Chondrocyte (in vitro differentiated cells): ENCODE data around the gene SH3RF2. TPM values are rescaled to one million over a fixed set of nuclear protein-coding genes. Genes with fewer than 3 reads are reported as not detected.

Experiments
- DNase-seq: peaks from one replicate; pipeline ENCODE4 v3.0.0; 2021; ENCODE audit warnings: mixed read lengths, low spot score
- H3K27ac Mint-ChIP-seq: one replicate; pipeline ENCODE4 v1.8.0; 2021; ENCODE audit warnings: mild to moderate bottlenecking, moderate library complexity, mixed read lengths; ENCODE audit not compliant: unreplicated experiment
- H3K27me3 Mint-ChIP-seq: 2 replicates; pipeline ENCODE4 v1.8.0; 2021; ENCODE audit warnings: low read depth, mixed read lengths
- H3K36me3 Mint-ChIP-seq: 2 replicates; pipeline ENCODE4 v1.8.0; 2021; ENCODE audit warnings: low read depth, mixed read lengths
- H3K4me1 Mint-ChIP-seq: 2 replicates; pipeline ENCODE4 v1.8.0; 2021; ENCODE audit warnings: low read depth, mild to moderate bottlenecking, mixed read lengths
- H3K4me3 Mint-ChIP-seq: one replicate; pipeline ENCODE4 v1.8.0; 2021; ENCODE audit warnings: mild to moderate bottlenecking, moderate library complexity, mixed read lengths; ENCODE audit not compliant: unreplicated experiment
- H3K9me3 Mint-ChIP-seq: 2 replicates; pipeline ENCODE4 v1.8.0; 2021; ENCODE audit warnings: low read depth, mixed read lengths
- CTCF ChIP-seq: fragments of 200-600 bp; sonication (generic); IDR thresholded peaks from 2 replicates; pipeline ENCODE4 v1.5.0; 2021; ENCODE audit warnings: antibody characterized with exemption, mild to moderate bottlenecking, moderate library complexity
- total RNA-seq: library from RNA; stranded (reverse); gene quantifications from 3 replicates; pipeline ENCODE4 v1.2.1, GENCODE V29; 2021

Gene SH3RF2
- total RNA-seq, 1 donor from 2014 or later: 0.42 TPM

GRCh38 chr5:146047396-146047795 lies 111.0 kb downstream of the SH3RF2 start:
- no peak overlapping the region for H3K27ac Mint-ChIP-seq
- H3K4me1 Mint-ChIP-seq: peaks cover 14% of the 10 kb centered on the region
- TF ChIP-seq CTCF: no peak
- no peaks in the 10 kb centered on the region for H3K36me3 Mint-ChIP-seq
- no peak for DNase-seq
- H3K4me3 Mint-ChIP-seq: no peak overlapping the region
- H3K9me3 Mint-ChIP-seq: no peaks in the 10 kb centered on the region
- H3K27me3 Mint-ChIP-seq: no peaks in the 10 kb centered on the region

GRCh38 chr5:146048994-146049703 lies 112.8 kb downstream of the SH3RF2 start:
- peaks cover 6% of the 10 kb centered on the region for H3K4me1 Mint-ChIP-seq
- H3K27me3 Mint-ChIP-seq: no peaks in the 10 kb centered on the region
- peak; percentile 89 for TF ChIP-seq CTCF
- no peak overlapping the region for H3K4me3 Mint-ChIP-seq
- no peak for DNase-seq
- H3K9me3 Mint-ChIP-seq: no peaks in the 10 kb centered on the region
- no peak overlapping the region for H3K27ac Mint-ChIP-seq
- H3K36me3 Mint-ChIP-seq: no peaks in the 10 kb centered on the region

- no peaks in the 10 kb centered on the region for H3K9me3 Mint-ChIP-seq
- no peak for DNase-seq
- H3K27ac Mint-ChIP-seq: peak overlapping the region; percentile 5
- no peaks in the 10 kb centered on the region for H3K27me3 Mint-ChIP-seq
- H3K36me3 Mint-ChIP-seq: no peaks in the 10 kb centered on the region
- H3K4me3 Mint-ChIP-seq: no peak overlapping the region
- TF ChIP-seq CTCF: peak; percentile 34
- H3K4me1 Mint-ChIP-seq: peaks cover 6% of the 10 kb centered on the region
Measured at GRCh38 chr5:146049704-146050026, 113.3 kb downstream of the SH3RF2 start.

- no peak for TF ChIP-seq CTCF
- no peak for DNase-seq
- Mint-ChIP-seq H3K9me3 (no peaks in the 10 kb centered on the region), H3K36me3 (no peaks in the 10 kb centered on the region), H3K4me3 (no peak overlapping the region), H3K4me1 (peaks cover 6% of the 10 kb centered on the region), H3K27me3 (no peaks in the 10 kb centered on the region), H3K27ac (no peak overlapping the region)
Measured at GRCh38 chr5:146050086-146050485, 113.7 kb downstream of the SH3RF2 start.

GRCh38 chr5:146051678-146052077 lies 115.3 kb downstream of the SH3RF2 start:
- Mint-ChIP-seq H3K27me3 (no peaks in the 10 kb centered on the region), H3K9me3 (no peaks in the 10 kb centered on the region), H3K27ac (no peak overlapping the region), H3K4me3 (no peak overlapping the region), H3K4me1 (peaks cover 6% of the 10 kb centered on the region), H3K36me3 (no peaks in the 10 kb centered on the region)
- no peak for TF ChIP-seq CTCF
- no peak for DNase-seq
